Nephron progenitor cell (in vitro differentiated cells): Measurements from ENCODE around the gene KIF1A.

Source experiments
- DNase-seq: peaks from one replicate; pipeline ENCODE4 v3.0.0; 2021
- H3K27ac Mint-ChIP-seq: 2 replicates; pipeline ENCODE4 v1.8.0; 2021; ENCODE audit warnings: mild to moderate bottlenecking, moderate library complexity, mixed read lengths
- H3K27me3 Mint-ChIP-seq: 2 replicates; pipeline ENCODE4 v1.8.0; 2021; ENCODE audit warnings: mild to moderate bottlenecking, low read depth, mixed read lengths; ENCODE audit not compliant: poor library complexity
- H3K36me3 Mint-ChIP-seq: 2 replicates; pipeline ENCODE4 v1.8.0; 2021; ENCODE audit warnings: low read depth, mixed read lengths
- H3K4me1 Mint-ChIP-seq: 2 replicates; pipeline ENCODE4 v1.8.0; 2021; ENCODE audit warnings: mixed read lengths
- H3K4me3 Mint-ChIP-seq: 2 replicates; pipeline ENCODE4 v1.8.0; 2021; ENCODE audit warnings: mild to moderate bottlenecking, moderate library complexity, mixed read lengths
- H3K9me3 Mint-ChIP-seq: 2 replicates; pipeline ENCODE4 v1.8.0; 2021; ENCODE audit warnings: mild to moderate bottlenecking, moderate library complexity, mixed read lengths
- TF ChIP-seq, protein P1 (sequence below): fragments of 200-600 bp; sonication (generic); IDR thresholded peaks from 2 replicates; pipeline ENCODE4 v1.5.0; 2021; ENCODE audit warnings: antibody characterized with exemption

KIF1A gene

GRCh38 chr2:240818293-240819125 is 1.5 kb downstream of the KIF1A start:
- no peak for DNase-seq
- Mint-ChIP-seq H3K27me3 (peaks cover 66% of the 10 kb centered on the region), H3K4me1 (peaks cover 5% of the 10 kb centered on the region), H3K27ac (no peak overlapping the region), H3K4me3 (peak overlapping the region; percentile 64), H3K9me3 (peaks cover 27% of the 10 kb centered on the region), H3K36me3 (no peaks in the 10 kb centered on the region)
- TF ChIP-seq, protein P1, sequence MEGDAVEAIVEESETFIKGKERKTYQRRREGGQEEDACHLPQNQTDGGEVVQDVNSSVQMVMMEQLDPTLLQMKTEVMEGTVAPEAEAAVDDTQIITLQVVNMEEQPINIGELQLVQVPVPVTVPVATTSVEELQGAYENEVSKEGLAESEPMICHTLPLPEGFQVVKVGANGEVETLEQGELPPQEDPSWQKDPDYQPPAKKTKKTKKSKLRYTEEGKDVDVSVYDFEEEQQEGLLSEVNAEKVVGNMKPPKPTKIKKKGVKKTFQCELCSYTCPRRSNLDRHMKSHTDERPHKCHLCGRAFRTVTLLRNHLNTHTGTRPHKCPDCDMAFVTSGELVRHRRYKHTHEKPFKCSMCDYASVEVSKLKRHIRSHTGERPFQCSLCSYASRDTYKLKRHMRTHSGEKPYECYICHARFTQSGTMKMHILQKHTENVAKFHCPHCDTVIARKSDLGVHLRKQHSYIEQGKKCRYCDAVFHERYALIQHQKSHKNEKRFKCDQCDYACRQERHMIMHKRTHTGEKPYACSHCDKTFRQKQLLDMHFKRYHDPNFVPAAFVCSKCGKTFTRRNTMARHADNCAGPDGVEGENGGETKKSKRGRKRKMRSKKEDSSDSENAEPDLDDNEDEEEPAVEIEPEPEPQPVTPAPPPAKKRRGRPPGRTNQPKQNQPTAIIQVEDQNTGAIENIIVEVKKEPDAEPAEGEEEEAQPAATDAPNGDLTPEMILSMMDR = no peak

DNA sequence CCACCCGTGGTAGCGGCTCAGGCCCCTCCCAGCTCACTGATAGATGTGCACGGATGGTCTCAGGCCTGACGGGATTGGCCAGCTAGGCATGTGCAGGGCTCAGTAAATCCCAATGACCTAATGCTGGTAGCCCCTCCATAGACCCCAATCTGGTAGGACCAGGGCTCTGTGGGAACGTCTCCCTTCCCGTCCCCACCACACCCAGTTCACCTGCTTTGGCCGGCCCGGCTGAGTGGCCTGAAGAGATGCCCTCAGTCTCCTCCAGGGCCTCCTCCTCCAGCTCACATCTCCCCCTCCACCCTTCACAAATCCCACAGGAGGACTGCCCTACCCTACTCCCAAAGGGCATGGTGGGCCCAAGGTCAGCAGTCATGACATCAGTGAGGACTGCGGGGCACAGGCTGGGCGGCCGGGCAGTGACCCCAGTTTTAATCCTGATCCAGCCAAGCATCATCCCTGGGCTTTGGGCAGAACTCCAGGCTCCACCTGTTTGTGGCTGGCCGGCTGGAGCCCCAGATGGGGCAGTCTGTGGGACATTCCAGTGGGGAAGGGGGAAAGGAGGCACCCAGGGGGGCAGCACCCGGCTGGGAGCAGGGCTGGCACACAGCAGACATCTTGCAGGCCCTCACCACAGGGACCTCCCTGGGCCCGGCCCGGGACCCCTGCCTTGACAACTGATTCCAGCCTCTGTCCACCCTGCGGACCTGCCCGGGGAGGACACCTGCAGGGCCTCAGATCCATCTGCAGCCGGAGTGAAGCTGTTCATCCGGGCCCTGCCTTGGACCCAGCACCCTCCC is 2.3 kb downstream of the KIF1A start:
- H3K27me3 Mint-ChIP-seq = peaks cover 58% of the 10 kb centered on the region
- peaks cover 3% of the 10 kb centered on the region for H3K36me3 Mint-ChIP-seq
- no peak for DNase-seq
- TF ChIP-seq, protein P1 = no peak
- peaks cover 5% of the 10 kb centered on the region for H3K4me1 Mint-ChIP-seq
- H3K27ac Mint-ChIP-seq = no peak overlapping the region
- H3K4me3 Mint-ChIP-seq = no peak overlapping the region
- peaks cover 26% of the 10 kb centered on the region for H3K9me3 Mint-ChIP-seq

GRCh38 chr2:240816584-240817495 is 3.2 kb downstream of the KIF1A start:
- Mint-ChIP-seq H3K4me3 (no peak overlapping the region), H3K36me3 (peaks cover 9% of the 10 kb centered on the region), H3K9me3 (peaks cover 27% of the 10 kb centered on the region), H3K27ac (no peak overlapping the region), H3K4me1 (peaks cover 5% of the 10 kb centered on the region), H3K27me3 (peaks cover 53% of the 10 kb centered on the region)
- DNase-seq = no peak
- TF ChIP-seq, protein P1 = no peak

- TF ChIP-seq, protein P1 = no peak
- H3K4me3 Mint-ChIP-seq = no peak overlapping the region
Observed at GRCh38 chr2:240815761-240816583, 4.0 kb downstream of the KIF1A start.

More at GRCh38 chr2:240815761-240816583, 4.0 kb downstream of the KIF1A start:
- Mint-ChIP-seq H3K27me3 (peaks cover 44% of the 10 kb centered on the region), H3K36me3 (peaks cover 13% of the 10 kb centered on the region), H3K4me1 (no peaks in the 10 kb centered on the region), H3K9me3 (peaks cover 36% of the 10 kb centered on the region), H3K27ac (no peak overlapping the region)
- DNase-seq = no peak
